ENCODE measurements around the gene FCAMR. TPM values are rescaled to one million over a fixed set of nuclear protein-coding genes. Genes with fewer than 3 reads are reported as not detected.
A peak's percentile ranks its signal among the peaks of the same experiment; 100 is the strongest.

Gene FCAMR
- total and polyA plus RNA-seq, 5 experiments from 2014 or later: not detected

- no peak overlapping the region for H3K4me3 Mint-ChIP-seq
- DNase-seq (no peak), ATAC-seq (no peak)
- no peaks in the 10 kb centered on the region for H3K9me3 Mint-ChIP-seq
- no peaks in the 10 kb centered on the region for H3K36me3 Mint-ChIP-seq
- H3K4me1 Mint-ChIP-seq: no peaks in the 10 kb centered on the region
- POLR2A ChIA-PET: no interaction called here
- peaks cover 2 to 38% (median 15%) of the 10 kb centered on the region in 5 donors for H3K27me3 Mint-ChIP-seq
- H3K27ac Mint-ChIP-seq: no peak overlapping the region
Measured at GRCh38 chr1:206985162-206985749, 15.0 kb upstream of the FCAMR start.

GRCh38 chr1:206982216-206982615, 12.0 kb upstream of the FCAMR start:
- POLR2A ChIA-PET: interaction anchor here (0.7 to 1.9 kb wide), 5 partner anchors 10 to 256 kb away, joined by 3 to 7 read pairs (median 4); partner anchors contain the start of gene PFKFB2

DNA sequence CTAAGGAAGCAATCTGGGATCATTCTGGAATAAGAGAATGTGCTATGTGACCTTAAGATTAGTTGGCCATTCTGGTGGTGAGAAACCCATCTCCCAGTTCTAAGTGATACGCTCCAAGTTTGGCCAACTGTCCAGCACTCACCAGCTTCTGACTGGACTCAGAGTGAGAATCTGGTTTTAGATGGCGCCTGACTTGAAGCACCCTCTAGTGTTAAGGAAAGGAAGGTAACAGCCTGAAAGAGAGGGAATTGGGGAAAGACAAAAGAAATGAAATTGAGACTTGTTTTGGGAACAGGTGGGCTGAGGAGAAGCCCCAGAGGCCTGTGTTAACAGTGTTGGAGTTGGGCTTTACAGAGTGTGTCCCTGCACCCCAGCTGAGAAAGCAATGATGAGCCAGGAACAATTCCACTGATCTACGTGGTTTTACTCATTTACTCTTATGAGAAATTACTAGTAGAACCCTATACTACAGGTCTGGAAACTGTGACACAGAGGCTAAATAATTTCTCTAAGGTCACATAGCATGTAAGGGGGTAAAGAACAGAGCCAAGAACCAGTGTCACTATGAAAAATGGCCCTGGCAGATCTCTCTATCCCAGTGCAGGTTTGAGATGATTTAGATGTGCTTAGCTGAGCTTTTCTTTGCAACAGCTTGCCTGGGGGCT, 9.3 kb upstream of the FCAMR start:
- Mint-ChIP-seq H3K27ac (peak overlapping the region in 1 of 10 donors; percentile 63), H3K9me3 (no peaks in the 10 kb centered on the region), H3K4me3 (no peak overlapping the region), H3K4me1 (no peaks in the 10 kb centered on the region), H3K36me3 (no peaks in the 10 kb centered on the region), H3K27me3 (peaks cover 0 to 12% (median 6%) of the 10 kb centered on the region in 5 donors)
- POLR2A ChIA-PET: interaction anchor here (1.5 kb wide), 1 partner anchor 64 kb away, joined by 5 read pairs; no protein-coding TSS in a partner anchor
- DNase-seq: no peak
- ATAC-seq: no peak

More at GRCh38 chr1:206982216-206982615, 12.0 kb upstream of the FCAMR start:
- H3K27ac Mint-ChIP-seq: no peak overlapping the region
- H3K36me3 Mint-ChIP-seq: no peaks in the 10 kb centered on the region
- no peaks in the 10 kb centered on the region for H3K4me1 Mint-ChIP-seq
- no peak overlapping the region for H3K4me3 Mint-ChIP-seq
- H3K9me3 Mint-ChIP-seq: no peaks in the 10 kb centered on the region
- H3K27me3 Mint-ChIP-seq: peaks cover 0 to 33% (median 13%) of the 10 kb centered on the region in 5 donors
- DNase-seq (peak; percentile 23 to 81 (median 60)), ATAC-seq (peak; percentile 76 to 94)

DNA sequence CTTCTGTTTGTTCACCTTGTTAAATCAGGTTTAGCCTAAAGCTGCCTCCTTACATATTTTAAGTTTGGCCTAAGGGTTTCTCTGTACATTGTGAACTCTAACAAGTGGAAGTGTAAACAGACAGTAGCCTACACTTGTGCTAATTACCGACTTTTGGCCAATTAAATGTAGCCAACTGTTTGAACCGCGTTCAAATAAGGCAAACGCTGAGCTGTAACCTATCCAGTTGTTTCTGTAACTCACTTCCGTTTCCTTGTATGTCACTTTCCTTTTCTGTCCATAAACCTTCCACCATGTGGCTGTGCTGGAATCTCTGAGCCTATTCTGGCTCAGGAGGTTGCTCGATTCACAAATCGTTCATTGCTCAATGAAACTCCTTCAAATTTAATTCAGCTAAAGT, 8.0 kb upstream of the FCAMR start:
- POLR2A ChIA-PET: no interaction called here
- no peak for ATAC-seq

GRCh38 chr1:206975306-206975705, 5.0 kb upstream of the FCAMR start:
- no peak overlapping the region for H3K4me3 Mint-ChIP-seq
- DNase-seq (no peak), ATAC-seq (no peak)
- no peak overlapping the region for H3K27ac Mint-ChIP-seq
- H3K4me1 Mint-ChIP-seq: no peaks in the 10 kb centered on the region
- H3K9me3 Mint-ChIP-seq: no peaks in the 10 kb centered on the region
- H3K36me3 Mint-ChIP-seq: no peaks in the 10 kb centered on the region
- peaks cover 0 to 8% (median 2%) of the 10 kb centered on the region in 5 donors for H3K27me3 Mint-ChIP-seq
- POLR2A ChIA-PET: interaction anchor here (0.5 kb wide), 1 partner anchor 61 kb away, joined by 3 read pairs; no protein-coding TSS in a partner anchor

More for the DNA sequence above, 8.0 kb upstream of the FCAMR start:
- DNase-seq: no peak
- Mint-ChIP-seq H3K9me3 (no peaks in the 10 kb centered on the region), H3K4me3 (no peak overlapping the region), H3K27ac (no peak overlapping the region), H3K27me3 (peaks cover 0 to 3% (median 2%) of the 10 kb centered on the region in 5 donors), H3K36me3 (no peaks in the 10 kb centered on the region), H3K4me1 (no peaks in the 10 kb centered on the region)

DNA sequence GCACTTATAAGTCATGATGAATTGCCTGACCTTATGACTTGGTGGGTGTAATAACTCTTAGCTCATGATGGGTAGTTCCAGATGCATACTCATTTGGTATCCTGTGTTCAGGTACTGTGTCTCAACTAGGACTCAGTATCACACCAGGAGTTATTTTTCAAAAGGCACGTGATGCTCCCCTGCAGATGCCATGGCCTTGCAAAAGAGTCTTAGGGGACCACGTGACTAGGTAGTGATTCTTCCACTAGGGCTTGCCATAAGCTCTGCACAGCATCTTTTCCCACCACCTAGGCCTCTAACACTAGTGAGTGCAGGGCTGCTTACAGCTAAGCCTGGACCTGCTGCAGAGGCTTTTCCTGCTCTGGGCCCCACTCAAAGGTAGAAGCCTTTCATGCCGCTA, 3.9 kb upstream of the FCAMR start:
- Mint-ChIP-seq H3K4me3 (no peak overlapping the region), H3K27ac (no peak overlapping the region), H3K9me3 (no peaks in the 10 kb centered on the region), H3K27me3 (peaks cover 0 to 8% (median 3%) of the 10 kb centered on the region in 5 donors), H3K36me3 (no peaks in the 10 kb centered on the region), H3K4me1 (no peaks in the 10 kb centered on the region)
- ATAC-seq (no peak), DNase-seq (no peak)
- POLR2A ChIA-PET: interaction anchor here (1.0 kb wide), 1 partner anchor 53 kb away, joined by 3 read pairs; no protein-coding TSS in a partner anchor

DNA sequence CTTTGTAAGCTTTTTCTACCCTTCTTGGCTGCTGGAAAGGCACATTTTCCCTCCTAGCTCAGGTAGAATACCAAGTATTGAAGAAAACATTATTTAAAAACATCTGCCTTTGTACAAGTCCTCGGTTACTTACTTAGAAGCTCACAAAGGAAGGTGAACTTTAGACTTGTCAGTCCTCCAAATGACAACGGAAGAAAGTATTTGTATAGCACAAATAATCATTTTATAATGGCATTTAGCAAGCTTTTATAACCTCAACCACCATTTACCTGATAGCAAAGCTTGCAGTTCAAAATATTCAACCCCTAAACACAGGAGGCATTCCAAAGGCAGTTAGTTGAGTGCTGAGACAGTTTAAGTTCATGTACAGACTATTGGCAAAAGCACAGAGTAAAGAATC, 2.5 kb upstream of the FCAMR start:
- DNase-seq: no peak
- Mint-ChIP-seq H3K27me3 (peaks cover 0 to 8% (median 4%) of the 10 kb centered on the region in 5 donors), H3K4me1 (peaks cover 3 to 9% (median 7%) of the 10 kb centered on the region in 4 donors), H3K4me3 (no peak overlapping the region), H3K36me3 (no peaks in the 10 kb centered on the region), H3K27ac (no peak overlapping the region), H3K9me3 (no peaks in the 10 kb centered on the region)
- no peak for ATAC-seq
- POLR2A ChIA-PET: interaction anchor here (1.4 kb wide), 1 partner anchor 9 kb away, joined by 5 read pairs; no protein-coding TSS in a partner anchor

GRCh38 chr1:206971029-206971655, 882 bp upstream of the FCAMR start:
- DNase-seq: no peak
- H3K4me1 Mint-ChIP-seq: peaks cover 9 to 21% (median 17%) of the 10 kb centered on the region in 4 donors
- H3K27ac Mint-ChIP-seq: no peak overlapping the region
- no peak for ATAC-seq
- no peaks in the 10 kb centered on the region for H3K36me3 Mint-ChIP-seq
- H3K27me3 Mint-ChIP-seq: peaks cover 0 to 8% (median 4%) of the 10 kb centered on the region in 5 donors
- POLR2A ChIA-PET: no interaction called here
- no peak overlapping the region for H3K4me3 Mint-ChIP-seq
- H3K9me3 Mint-ChIP-seq: no peaks in the 10 kb centered on the region

DNA sequence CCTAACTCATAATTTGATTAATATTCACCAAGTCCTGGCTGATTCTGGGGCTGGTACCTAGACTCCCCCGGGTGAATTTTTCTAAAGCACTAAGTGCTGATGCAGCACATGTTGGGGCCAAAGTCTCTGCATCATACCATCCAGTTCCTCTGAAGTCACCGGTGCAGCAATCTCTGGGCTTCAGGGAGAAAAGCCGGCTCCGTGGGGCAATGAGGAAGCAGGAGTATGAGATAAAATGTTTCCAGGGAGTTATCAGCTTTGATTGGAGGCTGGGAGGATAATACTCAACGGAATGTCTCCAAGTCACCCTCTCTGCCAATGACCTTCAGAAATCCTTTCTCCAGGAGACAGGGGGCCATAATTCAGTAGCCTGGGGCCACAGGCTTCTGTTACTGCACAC, 1.2 kb downstream of the FCAMR start:
- Mint-ChIP-seq H3K27ac (peak overlapping the region in 1 of 10 donors; percentile 19), H3K4me3 (no peak overlapping the region), H3K27me3 (peaks cover 0 to 8% (median 4%) of the 10 kb centered on the region in 5 donors), H3K9me3 (no peaks in the 10 kb centered on the region), H3K36me3 (no peaks in the 10 kb centered on the region), H3K4me1 (peaks cover 11 to 21% (median 17%) of the 10 kb centered on the region in 4 donors)
- DNase-seq (no peak), ATAC-seq (no peak)
- POLR2A ChIA-PET: no interaction called here

DNA sequence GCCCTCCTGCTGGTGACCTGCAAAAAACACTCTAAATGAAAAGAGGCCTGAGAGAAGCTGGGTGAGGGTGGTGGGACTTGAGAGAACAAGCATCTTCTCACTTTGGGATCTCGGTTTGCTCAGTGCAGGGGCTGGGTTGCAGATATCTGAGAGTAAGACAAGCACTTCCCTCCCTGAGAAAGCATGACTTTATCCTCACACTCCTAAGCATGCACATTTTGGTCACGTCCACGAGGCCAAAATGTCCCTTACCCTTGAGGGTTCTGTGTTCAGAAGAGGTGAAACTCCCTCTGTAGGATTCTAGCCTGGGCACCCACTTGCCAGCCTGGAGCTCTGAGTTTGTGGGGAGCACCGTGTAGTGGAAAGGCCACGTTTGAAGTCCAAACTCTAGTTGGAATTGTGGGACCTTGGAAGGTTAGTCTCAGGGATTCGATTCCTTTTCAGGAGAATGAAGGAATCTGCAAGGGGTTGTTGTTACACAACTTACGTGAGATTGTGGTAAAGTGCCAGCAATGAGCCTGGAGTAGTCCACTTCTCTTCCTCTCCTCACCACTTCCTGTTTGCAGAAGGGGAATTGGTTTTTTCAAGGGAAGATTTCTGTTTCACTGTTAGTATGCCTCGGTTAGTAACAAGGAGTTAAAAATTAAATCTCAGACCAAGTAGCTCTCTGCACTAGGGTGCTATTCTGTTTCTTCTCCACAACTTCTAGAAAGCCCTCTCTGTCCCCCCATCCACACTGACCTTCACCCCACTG, 3.0 kb downstream of the FCAMR start:
- Mint-ChIP-seq H3K27me3 (peaks cover 0 to 8% (median 4%) of the 10 kb centered on the region in 5 donors), H3K27ac (peak overlapping the region in 8 of 10 donors; percentile 0 to 87 (median 56)), H3K36me3 (no peaks in the 10 kb centered on the region), H3K9me3 (no peaks in the 10 kb centered on the region), H3K4me1 (peaks cover 20 to 31% (median 28%) of the 10 kb centered on the region in 4 donors), H3K4me3 (peak overlapping the region in 9 of 10 donors; percentile 2 to 72 (median 59))
- POLR2A ChIA-PET: interaction anchor here (0.7 to 0.9 kb wide), 4 partner anchors 9 to 57 kb away, joined by 3 to 4 read pairs (median 3); no protein-coding TSS in a partner anchor
- DNase-seq: no peak
- peak in 1 of 2 donors; percentile 23 for ATAC-seq

- H3K36me3 Mint-ChIP-seq: no peaks in the 10 kb centered on the region
- peak overlapping the region in 1 of 10 donors; percentile 77 for H3K4me3 Mint-ChIP-seq
- peaks cover 0 to 8% (median 4%) of the 10 kb centered on the region in 5 donors for H3K27me3 Mint-ChIP-seq
- ATAC-seq: no peak
- POLR2A ChIA-PET: interaction anchor here (0.6 kb wide), 1 partner anchor 21 kb away, joined by 3 read pairs; no protein-coding TSS in a partner anchor
- peaks cover 22 to 35% (median 33%) of the 10 kb centered on the region in 4 donors for H3K4me1 Mint-ChIP-seq
- H3K27ac Mint-ChIP-seq: no peak overlapping the region
- no peak for DNase-seq
- no peaks in the 10 kb centered on the region for H3K9me3 Mint-ChIP-seq
Measured at GRCh38 chr1:206965781-206966180, 4.5 kb downstream of the FCAMR start.

- Mint-ChIP-seq H3K9me3 (no peaks in the 10 kb centered on the region), H3K27me3 (peaks cover 0 to 2% (median 0%) of the 10 kb centered on the region in 5 donors), H3K27ac (peak overlapping the region in 1 of 10 donors; percentile 48), H3K4me1 (peaks cover 22 to 35% (median 33%) of the 10 kb centered on the region in 4 donors), H3K4me3 (no peak overlapping the region), H3K36me3 (no peaks in the 10 kb centered on the region)
- POLR2A ChIA-PET: no interaction called here
- no peak for ATAC-seq
- DNase-seq: no peak
Measured at GRCh38 chr1:206963740-206964139, 6.5 kb downstream of the FCAMR start.

All from naive thymus-derived CD8-positive, alpha-beta T cell (primary cell).